GM12872 (cell line): ENCODE results near the gene CGB8.

Experiments
- TF ChIP-seq, protein P1 (sequence below): IDR thresholded peaks from 3 replicates; pipeline ENCODE4 v1.5.1; 2011; ENCODE audit warnings: low read depth, mild to moderate bottlenecking, low read length, moderate library complexity; ENCODE audit not compliant: insufficient read depth

CGB8 gene

DNA sequence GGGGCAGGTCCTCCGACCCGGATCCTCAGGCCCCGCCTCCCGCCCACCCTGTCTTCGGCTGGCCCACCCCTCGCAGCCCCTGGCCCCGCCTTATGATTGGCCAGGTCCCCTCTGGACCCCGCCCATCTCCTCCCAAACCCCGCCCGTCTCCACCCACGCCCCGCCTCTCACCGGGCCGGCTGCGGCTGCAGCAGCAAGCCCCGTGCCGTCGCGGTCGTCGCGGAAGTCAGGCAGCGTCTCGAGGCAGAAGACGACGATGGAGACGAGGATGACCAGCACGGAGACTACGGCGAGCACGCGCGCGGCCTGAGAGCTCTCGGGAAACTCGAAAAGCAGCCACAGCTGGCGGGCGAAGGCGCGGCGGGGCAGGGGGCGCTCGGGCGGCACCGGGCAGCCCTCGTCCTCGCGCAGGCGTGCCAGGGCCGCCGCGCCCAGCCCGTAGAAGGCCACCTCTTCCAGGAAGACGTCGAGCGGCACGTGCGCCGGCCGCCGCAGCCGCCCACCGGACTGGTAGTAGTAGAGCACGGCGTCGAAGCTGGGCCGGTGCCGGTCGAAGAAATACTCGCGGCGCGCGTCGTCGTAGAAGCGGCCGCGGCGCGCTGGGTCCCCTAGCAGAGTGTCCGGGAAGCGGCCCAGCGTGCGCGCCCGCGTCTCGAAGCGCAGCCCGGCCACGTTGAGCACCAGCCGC is 23.1 kb upstream of the CGB8 start:
- TF ChIP-seq, protein P1, sequence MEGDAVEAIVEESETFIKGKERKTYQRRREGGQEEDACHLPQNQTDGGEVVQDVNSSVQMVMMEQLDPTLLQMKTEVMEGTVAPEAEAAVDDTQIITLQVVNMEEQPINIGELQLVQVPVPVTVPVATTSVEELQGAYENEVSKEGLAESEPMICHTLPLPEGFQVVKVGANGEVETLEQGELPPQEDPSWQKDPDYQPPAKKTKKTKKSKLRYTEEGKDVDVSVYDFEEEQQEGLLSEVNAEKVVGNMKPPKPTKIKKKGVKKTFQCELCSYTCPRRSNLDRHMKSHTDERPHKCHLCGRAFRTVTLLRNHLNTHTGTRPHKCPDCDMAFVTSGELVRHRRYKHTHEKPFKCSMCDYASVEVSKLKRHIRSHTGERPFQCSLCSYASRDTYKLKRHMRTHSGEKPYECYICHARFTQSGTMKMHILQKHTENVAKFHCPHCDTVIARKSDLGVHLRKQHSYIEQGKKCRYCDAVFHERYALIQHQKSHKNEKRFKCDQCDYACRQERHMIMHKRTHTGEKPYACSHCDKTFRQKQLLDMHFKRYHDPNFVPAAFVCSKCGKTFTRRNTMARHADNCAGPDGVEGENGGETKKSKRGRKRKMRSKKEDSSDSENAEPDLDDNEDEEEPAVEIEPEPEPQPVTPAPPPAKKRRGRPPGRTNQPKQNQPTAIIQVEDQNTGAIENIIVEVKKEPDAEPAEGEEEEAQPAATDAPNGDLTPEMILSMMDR: no peak

DNA sequence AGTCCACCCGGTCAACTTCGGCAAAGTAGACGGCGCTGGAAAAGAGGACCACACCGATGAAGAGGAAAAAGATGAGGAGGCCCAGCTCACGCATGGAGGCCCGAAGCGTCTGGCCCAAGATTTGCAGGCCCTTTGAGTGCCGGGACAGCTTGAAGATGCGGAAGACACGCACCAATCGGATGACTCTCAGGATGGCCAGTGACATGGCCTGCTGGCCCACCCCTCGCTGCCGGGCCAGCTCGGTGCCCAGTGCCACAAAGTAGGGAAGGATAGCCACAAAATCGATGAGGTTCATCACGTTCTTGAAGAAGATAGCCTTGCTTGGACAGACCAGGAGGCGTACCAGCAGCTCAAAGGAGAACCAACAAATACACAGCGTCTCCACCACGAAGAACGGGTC is 21.5 kb upstream of the CGB8 start:
- TF ChIP-seq, protein P1: no peak

DNA sequence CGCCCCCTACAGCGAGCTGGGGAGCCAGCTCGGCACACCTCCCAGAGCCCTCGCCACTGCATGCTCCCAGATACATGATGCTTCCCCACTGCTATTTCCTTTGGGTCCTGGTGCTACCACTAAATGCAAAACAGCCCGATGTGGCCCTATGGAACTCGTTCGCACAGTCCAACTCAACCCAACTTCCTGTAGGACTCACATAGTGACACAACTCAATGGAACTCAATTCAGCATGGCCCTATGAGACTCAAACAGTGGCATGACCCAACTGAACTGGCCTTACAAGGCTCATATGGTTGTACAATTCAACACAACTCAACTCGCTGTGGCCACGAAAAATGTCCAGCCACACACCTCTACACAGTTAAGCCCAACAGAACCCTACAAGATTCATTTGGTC is 20.1 kb upstream of the CGB8 start:
- TF ChIP-seq, protein P1: no peak

DNA sequence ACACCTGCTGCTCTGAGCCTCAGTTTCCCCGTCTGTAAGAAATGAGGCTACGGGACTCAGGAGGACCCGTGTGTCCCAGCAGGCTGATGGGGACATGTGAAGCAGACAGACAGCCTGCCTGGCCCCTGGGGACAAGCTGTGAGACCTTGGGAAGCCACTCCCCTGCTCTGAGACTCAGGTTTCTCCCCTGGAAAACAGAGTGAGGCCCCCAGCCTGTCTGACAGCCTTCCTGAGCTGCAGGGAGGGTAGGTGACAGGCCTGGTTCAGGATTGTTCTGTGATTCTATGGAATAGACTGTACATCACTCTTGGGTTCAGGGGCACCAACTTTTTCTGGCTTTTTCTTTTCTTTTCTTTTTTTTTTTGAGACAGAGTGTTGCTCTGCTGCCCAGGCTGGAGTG is 18.6 kb upstream of the CGB8 start:
- TF ChIP-seq, protein P1: no peak

DNA sequence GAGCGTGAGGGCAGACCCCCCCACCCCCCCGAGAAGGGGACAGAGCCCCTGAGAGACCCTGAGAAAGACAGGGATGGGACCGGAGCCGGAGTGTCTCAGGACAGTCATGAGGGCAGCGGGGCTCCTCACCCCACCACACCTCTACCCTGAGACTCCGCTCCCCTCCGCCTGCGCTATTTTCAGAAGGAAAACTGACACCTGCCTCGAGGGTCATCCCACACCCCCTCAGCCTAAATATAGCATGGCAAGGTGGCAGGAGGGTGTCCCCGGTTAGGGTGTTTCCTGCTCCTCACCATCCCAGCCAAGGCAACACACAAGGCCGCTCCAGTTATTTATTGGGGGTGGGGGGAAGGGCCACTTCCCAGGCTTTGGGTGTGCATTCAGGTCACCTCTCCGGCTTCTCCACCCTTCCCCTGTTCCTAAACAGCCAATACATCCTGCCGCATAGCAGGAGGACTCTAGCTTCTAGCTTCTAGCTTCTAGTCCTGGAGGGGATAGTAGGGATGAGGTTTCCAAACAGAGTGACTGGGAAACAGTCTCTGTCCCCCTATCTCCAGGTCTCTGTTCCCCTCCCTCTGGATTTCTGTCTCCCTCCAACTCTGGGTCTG is 17.1 kb upstream of the CGB8 start:
- TF ChIP-seq, protein P1: no peak

DNA sequence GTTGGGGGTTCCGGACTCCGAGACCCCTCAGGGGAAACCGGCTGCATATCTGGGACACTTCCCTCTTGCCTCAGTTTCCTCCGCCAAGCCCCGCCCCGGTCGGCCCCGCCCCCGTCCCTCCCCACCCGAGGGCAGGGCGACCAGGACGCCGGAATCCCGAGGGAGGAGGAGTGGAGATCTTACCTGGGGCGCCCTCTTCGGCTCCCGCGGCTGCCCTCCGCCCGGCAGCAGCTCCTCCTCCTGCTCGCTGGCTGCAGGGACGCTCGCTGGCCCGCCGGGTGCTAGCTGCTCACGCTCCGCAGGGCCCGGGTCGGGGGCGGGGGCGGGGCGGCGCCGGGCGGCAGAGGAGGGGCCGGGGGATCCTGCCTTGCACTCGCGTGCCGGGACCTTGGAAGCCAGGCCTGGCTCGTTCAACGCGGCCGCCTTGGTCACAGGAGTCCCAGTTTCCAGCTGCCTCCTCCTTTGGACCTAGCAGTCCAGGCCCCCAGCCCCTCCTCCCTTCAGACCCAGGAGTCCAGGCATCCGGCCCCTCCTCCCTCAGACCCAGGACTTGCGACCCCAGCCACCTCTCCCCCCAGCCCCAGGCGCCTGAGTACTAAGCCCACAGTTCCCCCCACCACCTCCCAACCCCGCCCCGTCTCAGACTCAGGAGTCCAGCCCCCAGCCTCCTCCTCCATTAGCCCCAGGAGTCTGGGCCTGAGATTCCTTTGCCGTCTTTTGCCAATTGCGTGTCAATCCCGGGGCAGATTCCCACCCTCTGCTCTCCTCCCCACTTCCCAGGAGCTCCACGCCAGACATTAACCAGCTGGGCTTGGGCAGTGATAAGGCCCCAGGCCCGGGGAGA is 16.1 kb upstream of the CGB8 start, which contains the start of gene NTF4:
Gene NTF4 (minus strand): TSS at position 51 of the 844 bp plus-strand sequence. CDS start 2,821 bp downstream, outside the sequence.
- TF ChIP-seq, protein P1: no peak

DNA sequence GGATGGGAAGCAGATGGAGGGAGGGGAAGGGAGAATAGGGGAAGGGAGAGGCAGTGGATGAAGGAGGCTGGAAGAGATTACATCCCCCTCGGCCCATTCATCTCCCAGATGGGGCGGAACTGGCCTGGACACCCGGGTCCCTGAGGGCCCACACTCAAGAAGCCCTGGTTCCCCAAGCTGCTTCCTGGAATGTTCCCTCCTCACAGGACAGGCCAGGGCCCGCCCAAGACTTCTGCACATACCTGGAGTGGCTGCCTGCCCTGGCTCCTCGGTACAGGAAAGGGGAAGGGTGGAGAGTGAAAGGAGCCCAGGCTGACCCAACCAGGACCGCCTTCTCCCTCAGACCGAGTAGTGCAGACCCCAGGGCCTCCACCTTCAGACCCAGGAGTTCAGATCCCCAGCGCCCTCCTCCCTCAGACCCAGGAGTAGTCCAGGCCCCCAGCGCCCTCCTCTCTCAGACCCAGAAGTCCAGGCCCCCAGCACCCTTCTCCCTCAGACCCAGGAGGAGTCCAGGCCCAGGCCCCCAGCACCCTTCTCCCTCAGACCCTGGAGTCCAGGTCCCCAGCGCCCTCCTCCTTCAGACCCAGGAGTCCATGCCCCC is 15.2 kb upstream of the CGB8 start:
- TF ChIP-seq, protein P1: no peak
